Gastroesophageal sphincter (tissue), 3 donors: ENCODE results near the gene GOLGA6L10.
"Not testable (repeated sequence)": the region's sequence is repeated elsewhere in the genome, so short reads cannot be mapped to it uniquely, and the experiment has no call there.

ENCODE experiments used
- CTCF ChIP-seq, 4 experiments: fragments of 200-600 bp in 2 of 4; fragments of 450-650 bp in 2 of 4; sonication (generic) in 1 of 4; IDR thresholded peaks; one replicate each; pipeline ENCODE4 v1.5.1; 2017 to 2019; ENCODE audit warnings: antibody characterized with exemption in 4 of 4, mild to moderate bottlenecking in 2 of 4, moderate library complexity in 2 of 4
- POLR2A ChIP-seq, 2 donors: fragments of 450-650 bp; IDR thresholded peaks; one replicate each; pipeline ENCODE4 v1.6.1; 2017; ENCODE audit warnings: antibody characterized with exemption in 2 of 2, mild to moderate bottlenecking in 2 of 2, moderate library complexity in 1 of 2

GRCh38 chr15:82354546-82354945 is 5.3 kb upstream of the GOLGA6L10 start:
- not testable (repeated sequence) for TF ChIP-seq CTCF, POLR2A (IDR thresholded peaks at IDR 0.05)
